GM23338 (cell line): ENCODE results near the gene LHX3. TPM values are rescaled to one million over a fixed set of nuclear protein-coding genes. Genes with fewer than 3 reads are reported as not detected.

Experiments
- ATAC-seq: fragments of 200-7000 bp; cut with Tn5 transposase; 3 replicates; pipeline ENCODE4 v1.9.1; 2020
- DNase-seq: peaks from one replicate; pipeline ENCODE4 v3.0.0-alpha.2; 2015; ENCODE audit warnings: low spot score
- H2AFZ ChIP-seq: fragments of 200-600 bp; sonication (generic); 2 replicates; pipeline ENCODE4 v1.8.0; 2016; ENCODE audit warnings: antibody characterized with exemption, mild to moderate bottlenecking, moderate library complexity
- H3F3A ChIP-seq: fragments of 200-600 bp; sonication (generic); replicated peaks from 2 replicates; pipeline ENCODE4 v1.8.0; 2017; ENCODE audit warnings: antibody characterized with exemption, mixed run types, low read depth
- H3K27ac ChIP-seq: fragments of 200-600 bp; sonication (generic); 2 replicates; pipeline ENCODE4 v1.6.1; 2016; ENCODE audit warnings: low read depth
- H3K27me3 ChIP-seq: fragments of 200-600 bp; sonication (generic); 2 replicates; pipeline ENCODE4 v1.8.0; 2016; ENCODE audit warnings: mild to moderate bottlenecking, mixed run types, moderate library complexity; ENCODE audit not compliant: insufficient read depth
- H3K36me3 ChIP-seq: fragments of 200-600 bp; sonication (generic); 2 replicates; pipeline ENCODE4 v1.8.0; 2016; ENCODE audit warnings: mild to moderate bottlenecking; ENCODE audit not compliant: insufficient read depth
- H3K4me1 ChIP-seq: fragments of 200-600 bp; sonication (generic); 2 replicates; pipeline ENCODE4 v1.8.0; 2016; ENCODE audit warnings: mild to moderate bottlenecking, moderate library complexity; ENCODE audit not compliant: insufficient read depth
- H3K4me2 ChIP-seq: fragments of 200-600 bp; sonication (generic); 2 replicates; pipeline ENCODE4 v1.7.1; 2017; ENCODE audit warnings: mixed run types
- H3K4me3 ChIP-seq: fragments of 200-600 bp; sonication (generic); 2 replicates; pipeline ENCODE4 v1.6.1; 2016; ENCODE audit warnings: mixed run types
- H3K79me2 ChIP-seq: fragments of 200-600 bp; sonication (generic); replicated peaks from 2 replicates; pipeline ENCODE4 v1.8.0; 2017; ENCODE audit warnings: mild to moderate bottlenecking; ENCODE audit not compliant: insufficient read depth
- H3K9me2 ChIP-seq: fragments of 200-600 bp; sonication (generic); 2 replicates; pipeline ENCODE4 v1.8.0; 2017; ENCODE audit not compliant: insufficient read depth
- H4K20me1 ChIP-seq: fragments of 200-600 bp; sonication (generic); replicated peaks from 2 replicates; pipeline ENCODE4 v1.8.0; 2017; ENCODE audit warnings: mild to moderate bottlenecking; ENCODE audit not compliant: insufficient read depth
- H3K27ac Mint-ChIP-seq: 2 replicates; pipeline ENCODE4 v1.8.0; 2020; ENCODE audit warnings: inconsistent platforms, mild to moderate bottlenecking, moderate library complexity, mixed read lengths
- H3K27me3 Mint-ChIP-seq: 3 replicates; pipeline ENCODE4 v1.8.0; 2022; ENCODE audit warnings: low read depth, mild to moderate bottlenecking, moderate library complexity, mixed read lengths, inconsistent platforms; ENCODE audit not compliant: insufficient read depth, poor library complexity
- H3K36me3 Mint-ChIP-seq: 3 replicates; pipeline ENCODE4 v1.8.0; 2021; ENCODE audit warnings: low read depth, mild to moderate bottlenecking, inconsistent platforms, moderate library complexity, mixed read lengths
- H3K4me1 Mint-ChIP-seq: 3 replicates; pipeline ENCODE4 v1.8.0; 2020; ENCODE audit warnings: mild to moderate bottlenecking, inconsistent platforms, mixed read lengths
- H3K4me3 Mint-ChIP-seq: 3 replicates; pipeline ENCODE4 v1.8.0; 2021; ENCODE audit warnings: moderate library complexity, mild to moderate bottlenecking, inconsistent platforms, mixed read lengths
- H3K9me3 Mint-ChIP-seq: 3 replicates; pipeline ENCODE4 v1.8.0; 2020; ENCODE audit warnings: moderate library complexity, mild to moderate bottlenecking, inconsistent platforms, mixed read lengths
- CREB1 ChIP-seq: fragments of 250-450 bp; sonication (Bioruptor Pico); IDR thresholded peaks from 2 replicates; pipeline ENCODE4 v1.5.0; 2020; ENCODE audit warnings: low read depth, mild to moderate bottlenecking, moderate library complexity
- CTCF ChIP-seq, 2 experiments: fragments of 200-600 bp in 1 of 2; sonication (generic) in 1 of 2; conservative IDR thresholded peaks; 2 replicates each; pipeline versions ENCODE4 v1.5.1 to v1.6.1; 2016 to 2017; ENCODE audit warnings: antibody characterized with exemption in 2 of 2, low read depth in 2 of 2, mild to moderate bottlenecking in 2 of 2, moderate library complexity in 1 of 2
- EZH2 ChIP-seq: fragments of 200-600 bp; sonication (generic); IDR thresholded peaks from one replicate; pipeline ENCODE4 v1.8.0; 2017; ENCODE audit warnings: antibody characterized with exemption, mild to moderate bottlenecking, low read depth; ENCODE audit not compliant: unreplicated experiment
- EZH2phosphoT487 ChIP-seq: fragments of 200-600 bp; sonication (generic); IDR thresholded peaks from one replicate; pipeline ENCODE4 v1.8.1; 2018; ENCODE audit warnings: antibody characterized with exemption; ENCODE audit not compliant: unreplicated experiment
- JUNB ChIP-seq: IDR thresholded peaks from one replicate; pipeline ENCODE4 v1.6.1; 2016; ENCODE audit warnings: antibody characterized with exemption; ENCODE audit not compliant: unreplicated experiment
- NANOG ChIP-seq: IDR thresholded peaks from 2 replicates; pipeline ENCODE4 v1.6.1; 2016; ENCODE audit warnings: antibody characterized with exemption, borderline replicate concordance
- POLR2AphosphoS5 ChIP-seq: IDR thresholded peaks from 2 replicates; pipeline ENCODE4 v1.6.1; 2016; ENCODE audit warnings: antibody characterized with exemption, low read depth
- STAT1 ChIP-seq: IDR thresholded peaks from one replicate; pipeline ENCODE4 v1.6.1; 2016; ENCODE audit warnings: antibody characterized with exemption; ENCODE audit not compliant: unreplicated experiment
- ZNF114 ChIP-seq: fragments of 250-450 bp; sonication (Bioruptor Pico); IDR thresholded peaks from 2 replicates; pipeline ENCODE4 v1.5.0; 2020; ENCODE audit warnings: mild to moderate bottlenecking, moderate library complexity
- ZNF331 ChIP-seq: fragments of 250-450 bp; sonication (Bioruptor Pico); IDR thresholded peaks from 2 replicates; pipeline ENCODE4 v1.5.0; 2020; ENCODE audit warnings: low read depth, mild to moderate bottlenecking, moderate library complexity
- polyA plus RNA-seq: library from polyadenylated mRNA; unstranded; fragments of >200 nt; fragmentation: Nextera tagmentation; extraction: Ambion mirVana; gene quantifications from 2 replicates; pipeline ENCODE4 v1.2.1, GENCODE V29; 2016
- total RNA-seq: library from RNA; depleted of rRNA; stranded (reverse); fragments of >200 nt; shearing (Covaris generic); gene quantifications from 2 replicates; pipeline ENCODE4 v1.2.3, GENCODE V29; 2014
- TF ChIP-seq, protein P1 (sequence below): IDR thresholded peaks from one replicate; pipeline ENCODE4 v1.6.1; 2018; ENCODE audit warnings: antibody characterized with exemption; ENCODE audit not compliant: unreplicated experiment
- TF ChIP-seq, protein P2 (sequence below): fragments of 250-450 bp; sonication (Bioruptor Pico); IDR thresholded peaks from 2 replicates; pipeline ENCODE4 v1.5.0; 2020; ENCODE audit warnings: mild to moderate bottlenecking, moderate library complexity
- TF ChIP-seq, protein P3 (sequence below): IDR thresholded peaks from 2 replicates; pipeline ENCODE4 v1.6.1; 2016; ENCODE audit warnings: antibody characterized with exemption

The LHX3 gene
- total and polyA plus RNA-seq, 2 experiments from 2014 or later = 0.08 TPM; not detected in 1

- H3K9me2 ChIP-seq = no peaks in the 10 kb centered on the region
- H3K36me3 ChIP-seq = 0 out of 2 replicates have a peak, but pooled peaks cover 2% of the 10 kb centered on the region
- H2AFZ ChIP-seq = no peak overlapping the region
- H3K27me3 Mint-ChIP-seq = peaks cover 7% of the 10 kb centered on the region
- no peak for ATAC-seq
- peak overlapping the region; percentile 58 for H3K27ac Mint-ChIP-seq
- no peaks in the 10 kb centered on the region for H3K27me3 ChIP-seq
- no peak overlapping the region for H3K4me3 ChIP-seq
- peaks cover 9% of the 10 kb centered on the region for H3K4me1 Mint-ChIP-seq
- peaks cover 47% of the 10 kb centered on the region for H4K20me1 ChIP-seq
- no peak overlapping the region for H3K4me2 ChIP-seq
- no peak for DNase-seq
- peaks cover 23% of the 10 kb centered on the region for H3K36me3 Mint-ChIP-seq
- H3K79me2 ChIP-seq = peaks cover 81% of the 10 kb centered on the region
- H3K4me3 Mint-ChIP-seq = no peak overlapping the region
- no peaks in the 10 kb centered on the region for H3K4me1 ChIP-seq
- H3K27ac ChIP-seq = no peak overlapping the region
- 0 out of 2 replicates have a peak, but pooled peaks cover 3% of the 10 kb centered on the region for H3F3A ChIP-seq
- TF ChIP-seq ZNF114 (CRISPR knock-in tag) = no peak
- no peak for TF ChIP-seq EZH2
- TF ChIP-seq, protein P1, sequence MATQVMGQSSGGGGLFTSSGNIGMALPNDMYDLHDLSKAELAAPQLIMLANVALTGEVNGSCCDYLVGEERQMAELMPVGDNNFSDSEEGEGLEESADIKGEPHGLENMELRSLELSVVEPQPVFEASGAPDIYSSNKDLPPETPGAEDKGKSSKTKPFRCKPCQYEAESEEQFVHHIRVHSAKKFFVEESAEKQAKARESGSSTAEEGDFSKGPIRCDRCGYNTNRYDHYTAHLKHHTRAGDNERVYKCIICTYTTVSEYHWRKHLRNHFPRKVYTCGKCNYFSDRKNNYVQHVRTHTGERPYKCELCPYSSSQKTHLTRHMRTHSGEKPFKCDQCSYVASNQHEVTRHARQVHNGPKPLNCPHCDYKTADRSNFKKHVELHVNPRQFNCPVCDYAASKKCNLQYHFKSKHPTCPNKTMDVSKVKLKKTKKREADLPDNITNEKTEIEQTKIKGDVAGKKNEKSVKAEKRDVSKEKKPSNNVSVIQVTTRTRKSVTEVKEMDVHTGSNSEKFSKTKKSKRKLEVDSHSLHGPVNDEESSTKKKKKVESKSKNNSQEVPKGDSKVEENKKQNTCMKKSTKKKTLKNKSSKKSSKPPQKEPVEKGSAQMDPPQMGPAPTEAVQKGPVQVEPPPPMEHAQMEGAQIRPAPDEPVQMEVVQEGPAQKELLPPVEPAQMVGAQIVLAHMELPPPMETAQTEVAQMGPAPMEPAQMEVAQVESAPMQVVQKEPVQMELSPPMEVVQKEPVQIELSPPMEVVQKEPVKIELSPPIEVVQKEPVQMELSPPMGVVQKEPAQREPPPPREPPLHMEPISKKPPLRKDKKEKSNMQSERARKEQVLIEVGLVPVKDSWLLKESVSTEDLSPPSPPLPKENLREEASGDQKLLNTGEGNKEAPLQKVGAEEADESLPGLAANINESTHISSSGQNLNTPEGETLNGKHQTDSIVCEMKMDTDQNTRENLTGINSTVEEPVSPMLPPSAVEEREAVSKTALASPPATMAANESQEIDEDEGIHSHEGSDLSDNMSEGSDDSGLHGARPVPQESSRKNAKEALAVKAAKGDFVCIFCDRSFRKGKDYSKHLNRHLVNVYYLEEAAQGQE = no peak
- TF ChIP-seq, protein P2, sequence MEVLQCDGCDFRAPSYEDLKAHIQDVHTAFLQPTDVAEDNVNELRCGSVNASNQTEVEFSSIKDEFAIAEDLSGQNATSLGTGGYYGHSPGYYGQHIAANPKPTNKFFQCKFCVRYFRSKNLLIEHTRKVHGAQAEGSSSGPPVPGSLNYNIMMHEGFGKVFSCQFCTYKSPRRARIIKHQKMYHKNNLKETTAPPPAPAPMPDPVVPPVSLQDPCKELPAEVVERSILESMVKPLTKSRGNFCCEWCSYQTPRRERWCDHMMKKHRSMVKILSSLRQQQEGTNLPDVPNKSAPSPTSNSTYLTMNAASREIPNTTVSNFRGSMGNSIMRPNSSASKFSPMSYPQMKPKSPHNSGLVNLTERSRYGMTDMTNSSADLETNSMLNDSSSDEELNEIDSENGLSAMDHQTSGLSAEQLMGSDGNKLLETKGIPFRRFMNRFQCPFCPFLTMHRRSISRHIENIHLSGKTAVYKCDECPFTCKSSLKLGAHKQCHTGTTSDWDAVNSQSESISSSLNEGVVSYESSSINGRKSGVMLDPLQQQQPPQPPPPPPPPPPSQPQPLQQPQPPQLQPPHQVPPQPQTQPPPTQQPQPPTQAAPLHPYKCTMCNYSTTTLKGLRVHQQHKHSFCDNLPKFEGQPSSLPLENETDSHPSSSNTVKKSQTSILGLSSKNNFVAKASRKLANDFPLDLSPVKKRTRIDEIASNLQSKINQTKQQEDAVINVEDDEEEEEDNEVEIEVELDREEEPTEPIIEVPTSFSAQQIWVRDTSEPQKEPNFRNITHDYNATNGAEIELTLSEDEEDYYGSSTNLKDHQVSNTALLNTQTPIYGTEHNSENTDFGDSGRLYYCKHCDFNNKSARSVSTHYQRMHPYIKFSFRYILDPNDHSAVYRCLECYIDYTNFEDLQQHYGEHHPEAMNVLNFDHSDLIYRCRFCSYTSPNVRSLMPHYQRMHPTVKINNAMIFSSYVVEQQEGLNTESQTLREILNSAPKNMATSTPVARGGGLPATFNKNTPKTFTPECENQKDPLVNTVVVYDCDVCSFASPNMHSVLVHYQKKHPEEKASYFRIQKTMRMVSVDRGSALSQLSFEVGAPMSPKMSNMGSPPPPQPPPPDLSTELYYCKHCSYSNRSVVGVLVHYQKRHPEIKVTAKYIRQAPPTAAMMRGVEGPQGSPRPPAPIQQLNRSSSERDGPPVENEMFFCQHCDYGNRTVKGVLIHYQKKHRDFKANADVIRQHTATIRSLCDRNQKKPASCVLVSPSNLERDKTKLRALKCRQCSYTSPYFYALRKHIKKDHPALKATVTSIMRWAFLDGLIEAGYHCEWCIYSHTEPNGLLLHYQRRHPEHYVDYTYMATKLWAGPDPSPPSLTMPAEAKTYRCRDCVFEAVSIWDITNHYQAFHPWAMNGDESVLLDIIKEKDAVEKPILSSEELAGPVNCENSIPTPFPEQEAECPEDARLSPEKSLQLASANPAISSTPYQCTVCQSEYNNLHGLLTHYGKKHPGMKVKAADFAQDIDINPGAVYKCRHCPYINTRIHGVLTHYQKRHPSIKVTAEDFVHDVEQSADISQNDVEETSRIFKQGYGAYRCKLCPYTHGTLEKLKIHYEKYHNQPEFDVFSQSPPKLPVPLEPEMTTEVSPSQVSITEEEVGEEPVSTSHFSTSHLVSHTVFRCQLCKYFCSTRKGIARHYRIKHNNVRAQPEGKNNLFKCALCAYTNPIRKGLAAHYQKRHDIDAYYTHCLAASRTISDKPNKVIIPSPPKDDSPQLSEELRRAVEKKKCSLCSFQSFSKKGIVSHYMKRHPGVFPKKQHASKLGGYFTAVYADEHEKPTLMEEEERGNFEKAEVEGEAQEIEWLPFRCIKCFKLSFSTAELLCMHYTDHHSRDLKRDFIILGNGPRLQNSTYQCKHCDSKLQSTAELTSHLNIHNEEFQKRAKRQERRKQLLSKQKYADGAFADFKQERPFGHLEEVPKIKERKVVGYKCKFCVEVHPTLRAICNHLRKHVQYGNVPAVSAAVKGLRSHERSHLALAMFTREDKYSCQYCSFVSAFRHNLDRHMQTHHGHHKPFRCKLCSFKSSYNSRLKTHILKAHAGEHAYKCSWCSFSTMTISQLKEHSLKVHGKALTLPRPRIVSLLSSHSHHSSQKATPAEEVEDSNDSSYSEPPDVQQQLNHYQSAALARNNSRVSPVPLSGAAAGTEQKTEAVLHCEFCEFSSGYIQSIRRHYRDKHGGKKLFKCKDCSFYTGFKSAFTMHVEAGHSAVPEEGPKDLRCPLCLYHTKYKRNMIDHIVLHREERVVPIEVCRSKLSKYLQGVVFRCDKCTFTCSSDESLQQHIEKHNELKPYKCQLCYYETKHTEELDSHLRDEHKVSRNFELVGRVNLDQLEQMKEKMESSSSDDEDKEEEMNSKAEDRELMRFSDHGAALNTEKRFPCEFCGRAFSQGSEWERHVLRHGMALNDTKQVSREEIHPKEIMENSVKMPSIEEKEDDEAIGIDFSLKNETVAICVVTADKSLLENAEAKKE (CRISPR knock-in tag) = no peak
- TF ChIP-seq STAT1 = no peak
- no peak for TF ChIP-seq POLR2AphosphoS5
- TF ChIP-seq CTCF (conservative IDR thresholded peaks at IDR 0.05; ENCODE audit: low read depth in 2 of 2) = no peak
- no peak for TF ChIP-seq JUNB
- no peak for TF ChIP-seq NANOG
- no peak for TF ChIP-seq ZNF331 (CRISPR knock-in tag)
- TF ChIP-seq EZH2phosphoT487 = no peak
- no peak for TF ChIP-seq CREB1 (CRISPR knock-in tag)
- TF ChIP-seq, protein P3, sequence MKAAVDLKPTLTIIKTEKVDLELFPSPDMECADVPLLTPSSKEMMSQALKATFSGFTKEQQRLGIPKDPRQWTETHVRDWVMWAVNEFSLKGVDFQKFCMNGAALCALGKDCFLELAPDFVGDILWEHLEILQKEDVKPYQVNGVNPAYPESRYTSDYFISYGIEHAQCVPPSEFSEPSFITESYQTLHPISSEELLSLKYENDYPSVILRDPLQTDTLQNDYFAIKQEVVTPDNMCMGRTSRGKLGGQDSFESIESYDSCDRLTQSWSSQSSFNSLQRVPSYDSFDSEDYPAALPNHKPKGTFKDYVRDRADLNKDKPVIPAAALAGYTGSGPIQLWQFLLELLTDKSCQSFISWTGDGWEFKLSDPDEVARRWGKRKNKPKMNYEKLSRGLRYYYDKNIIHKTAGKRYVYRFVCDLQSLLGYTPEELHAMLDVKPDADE = no peak
- H3K9me3 Mint-ChIP-seq = no peaks in the 10 kb centered on the region
Measured at GRCh38 chr9:136226680-136227407, 21.9 kb upstream of the LHX3 start.
